ENCODE results near the gene GNPTG.

The GNPTG gene

DNA sequence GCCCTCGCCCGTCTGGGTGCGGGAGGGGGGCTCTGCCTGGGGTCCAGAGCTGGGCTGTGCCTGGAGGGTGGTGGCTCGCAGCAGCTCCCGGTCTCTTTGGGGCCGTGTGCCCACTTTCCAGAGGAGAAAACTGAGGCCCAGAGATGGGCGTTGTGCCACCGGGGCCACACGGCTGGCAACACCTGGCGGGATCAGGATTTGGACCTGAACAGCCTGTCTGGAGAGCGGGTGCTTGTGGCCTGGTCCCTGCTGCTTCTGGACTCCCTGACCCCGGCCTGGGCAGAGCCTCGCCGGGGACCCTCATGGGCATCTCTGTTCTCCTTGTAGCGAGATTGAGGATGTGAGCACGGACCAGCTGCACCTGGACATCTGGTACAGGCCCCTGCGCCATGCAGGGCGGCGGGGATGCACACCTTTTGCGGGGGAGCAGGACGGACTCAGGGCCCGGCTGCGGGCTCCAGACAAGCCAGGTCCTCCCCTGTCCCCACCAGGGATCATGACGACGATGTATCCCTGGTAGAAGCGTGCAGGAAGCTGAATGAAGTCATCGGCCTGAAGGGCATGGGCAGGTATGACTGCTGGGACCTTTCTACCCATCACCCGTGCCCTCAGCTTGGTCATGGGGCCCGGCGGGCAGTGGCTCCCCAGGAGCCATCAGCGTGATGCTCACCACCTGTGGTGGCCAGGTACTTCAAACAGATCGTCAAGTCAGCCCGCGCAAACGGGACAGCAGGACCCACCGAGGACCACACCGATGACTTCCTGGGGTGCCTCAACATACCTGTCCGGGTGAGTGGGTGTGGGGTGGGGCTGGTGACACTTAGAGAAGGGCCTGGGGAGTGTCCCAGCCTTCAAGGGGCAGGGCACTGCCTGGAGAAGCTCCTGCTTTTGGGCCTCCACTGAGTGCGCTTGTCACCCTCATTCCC, 10.0 kb upstream of the GNPTG start:
- Histone ChIP-seq H3K27ac (no peak overlapping the region), H3K4me3 (no peak overlapping the region), H3K9me3 (ENCODE audit: low read depth, low read length) (no peaks in the 10 kb centered on the region), H3K36me3 (ENCODE audit: insufficient read depth, low read length) (no peaks in the 10 kb centered on the region), H3K9ac (ENCODE audit: insufficient read length) (no peak overlapping the region)
- TF ChIP-seq FOXP2 (optimal IDR thresholded peaks at IDR 0.05; ENCODE audit: control extremely low read depth, extremely low read length, insufficient read depth) (no peak), EZH2 (IDR thresholded peaks at IDR 0.05) (no peak), POLR2AphosphoS5 (IDR thresholded peaks at IDR 0.05; ENCODE audit: borderline replicate concordance, low read depth, low read length) (no peak)
- no peak for DNase-seq (ENCODE audit: low read depth, low spot score)

GRCh38 chr16:1342526-1343427, 9.0 kb upstream of the GNPTG start:
- no peaks in the 10 kb centered on the region for H3K36me3 ChIP-seq (ENCODE audit: insufficient read depth, low read length)
- DNase-seq (ENCODE audit: low read depth, low spot score), result peak; percentile 76
- TF ChIP-seq EZH2 (IDR thresholded peaks at IDR 0.05), result no peak
- no peak for TF ChIP-seq FOXP2 (optimal IDR thresholded peaks at IDR 0.05; ENCODE audit: control extremely low read depth, extremely low read length, insufficient read depth)
- TF ChIP-seq POLR2AphosphoS5 (IDR thresholded peaks at IDR 0.05; ENCODE audit: borderline replicate concordance, low read depth, low read length), result no peak
- H3K9ac ChIP-seq (ENCODE audit: insufficient read length), result no peak overlapping the region
- no peaks in the 10 kb centered on the region for H3K9me3 ChIP-seq (ENCODE audit: low read depth, low read length)
- H3K27ac ChIP-seq, result no peak overlapping the region
- H3K4me3 ChIP-seq, result peak overlapping the region; percentile 65

DNA sequence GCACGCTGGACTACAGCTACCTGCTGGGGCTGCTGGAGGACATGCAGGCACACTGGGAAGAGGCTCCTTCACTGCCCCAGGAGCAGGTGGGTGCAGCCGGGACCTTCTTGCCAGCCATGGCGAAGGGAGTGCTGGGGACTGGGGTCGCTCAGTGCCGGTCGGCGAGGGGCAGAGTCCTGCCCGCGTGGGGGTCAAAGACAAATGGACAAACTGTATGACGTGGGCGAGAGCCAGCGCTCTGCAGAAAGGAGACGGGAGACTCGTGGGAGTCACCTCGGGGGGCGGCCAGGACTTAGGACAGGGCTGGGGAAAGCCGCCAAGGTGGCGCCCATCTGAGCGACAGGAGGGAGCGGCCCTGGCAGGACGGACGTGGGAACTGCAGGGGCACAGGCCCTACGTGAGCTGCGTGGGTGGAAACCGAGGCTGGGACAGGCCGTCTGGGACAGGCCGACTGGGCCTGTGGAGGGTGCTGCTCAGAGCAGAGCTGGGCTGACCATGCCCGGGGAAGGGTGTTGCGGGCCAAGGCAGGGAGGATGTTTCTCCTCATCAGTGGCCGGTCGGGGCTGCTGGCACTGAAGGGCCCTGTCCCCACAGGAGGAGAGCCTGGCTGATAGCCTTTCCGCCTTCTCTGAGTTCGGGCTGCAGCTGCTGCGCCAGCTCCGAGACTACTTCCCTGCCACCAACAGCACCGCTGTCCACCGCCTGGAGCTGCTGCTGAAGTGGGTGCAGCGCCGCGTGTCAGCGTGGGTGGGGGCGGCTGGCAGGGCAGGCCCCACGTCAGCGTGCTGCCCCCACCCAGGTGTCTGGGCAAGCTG, 8.1 kb upstream of the GNPTG start:
- Histone ChIP-seq H3K27ac (no peak overlapping the region), H3K4me3 (peak overlapping the region; percentile 45)
- DNase-seq (ENCODE audit: low read depth, low spot score), result no peak

DNA sequence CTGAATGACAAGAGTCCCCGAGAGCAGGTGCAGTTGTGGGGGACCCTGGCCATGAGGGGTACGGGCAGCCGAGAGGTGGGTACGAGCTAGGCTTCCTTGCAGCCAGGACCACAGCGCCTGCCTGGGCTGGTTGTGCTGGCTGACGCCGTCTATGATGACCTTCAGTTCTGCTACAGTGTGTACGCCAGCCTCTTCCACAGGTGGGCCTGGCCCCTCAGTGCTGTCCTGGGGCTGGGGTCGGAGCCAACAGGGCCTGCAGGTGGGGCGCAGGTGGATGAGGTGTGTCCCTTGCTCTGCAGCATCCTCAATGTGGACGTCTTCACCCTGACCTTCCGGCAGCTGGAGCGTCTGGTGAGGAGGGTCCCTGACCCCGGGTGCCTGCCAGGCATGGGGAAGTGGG, 7.2 kb upstream of the GNPTG start:
- no peak overlapping the region for H3K9ac ChIP-seq (ENCODE audit: insufficient read length)
- no peak overlapping the region for H3K4me3 ChIP-seq
- H3K27ac ChIP-seq, result no peak overlapping the region
- no peaks in the 10 kb centered on the region for H3K36me3 ChIP-seq (ENCODE audit: insufficient read depth, low read length)
- H3K9me3 ChIP-seq (ENCODE audit: low read depth, low read length), result no peaks in the 10 kb centered on the region
- DNase-seq (ENCODE audit: low read depth, low spot score), result no peak
- no peak for TF ChIP-seq EZH2 (IDR thresholded peaks at IDR 0.05)
- no peak for TF ChIP-seq POLR2AphosphoS5 (IDR thresholded peaks at IDR 0.05; ENCODE audit: borderline replicate concordance, low read depth, low read length)
- no peak for TF ChIP-seq FOXP2 (optimal IDR thresholded peaks at IDR 0.05; ENCODE audit: control extremely low read depth, extremely low read length, insufficient read depth)

More for the DNA sequence above, 8.1 kb upstream of the GNPTG start:
- no peak overlapping the region for H3K9ac ChIP-seq (ENCODE audit: insufficient read length)
- H3K36me3 ChIP-seq (ENCODE audit: insufficient read depth, low read length), result no peaks in the 10 kb centered on the region
- no peaks in the 10 kb centered on the region for H3K9me3 ChIP-seq (ENCODE audit: low read depth, low read length)
- TF ChIP-seq FOXP2 (optimal IDR thresholded peaks at IDR 0.05; ENCODE audit: control extremely low read depth, extremely low read length, insufficient read depth), result no peak
- no peak for TF ChIP-seq EZH2 (IDR thresholded peaks at IDR 0.05)
- no peak for TF ChIP-seq POLR2AphosphoS5 (IDR thresholded peaks at IDR 0.05; ENCODE audit: borderline replicate concordance, low read depth, low read length)

DNA sequence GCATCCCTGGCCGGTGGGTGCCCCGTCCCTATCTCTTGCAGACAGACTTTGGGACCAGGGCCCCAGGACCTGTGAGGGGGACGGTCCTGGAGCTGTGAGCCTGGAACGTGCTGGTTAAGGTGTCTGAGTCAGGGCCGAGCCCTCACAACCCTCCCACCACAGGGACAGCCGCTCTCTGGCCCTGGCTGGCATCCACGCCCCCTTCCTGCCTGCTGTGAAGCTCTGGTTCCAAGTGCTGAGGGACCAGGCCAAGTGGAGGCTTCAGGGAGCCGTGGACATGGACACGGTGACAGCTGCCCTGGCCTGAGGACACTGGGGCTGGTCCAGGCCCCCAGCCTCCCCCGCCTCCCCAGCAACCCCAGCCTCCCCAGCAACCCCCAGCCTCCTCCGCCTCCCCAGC, 6.6 kb upstream of the GNPTG start:
- Histone ChIP-seq H3K9me3 (ENCODE audit: low read depth, low read length) (no peaks in the 10 kb centered on the region), H3K36me3 (ENCODE audit: insufficient read depth, low read length) (no peaks in the 10 kb centered on the region), H3K4me3 (no peak overlapping the region), H3K9ac (ENCODE audit: insufficient read length) (no peak overlapping the region), H3K27ac (no peak overlapping the region)
- no peak for DNase-seq (ENCODE audit: low read depth, low spot score)
- no peak for TF ChIP-seq FOXP2 (optimal IDR thresholded peaks at IDR 0.05; ENCODE audit: control extremely low read depth, extremely low read length, insufficient read depth)
- TF ChIP-seq POLR2AphosphoS5 (IDR thresholded peaks at IDR 0.05; ENCODE audit: borderline replicate concordance, low read depth, low read length), result no peak
- TF ChIP-seq EZH2 (IDR thresholded peaks at IDR 0.05), result no peak

- Histone ChIP-seq H3K4me3 (no peak overlapping the region), H3K36me3 (ENCODE audit: insufficient read depth, low read length) (no peaks in the 10 kb centered on the region), H3K9me3 (ENCODE audit: low read depth, low read length) (no peaks in the 10 kb centered on the region), H3K9ac (ENCODE audit: insufficient read length) (no peak overlapping the region), H3K27ac (no peak overlapping the region)
- no peak for DNase-seq (ENCODE audit: low read depth, low spot score)
- TF ChIP-seq EZH2 (IDR thresholded peaks at IDR 0.05) (no peak), FOXP2 (optimal IDR thresholded peaks at IDR 0.05; ENCODE audit: control extremely low read depth, extremely low read length, insufficient read depth) (no peak), POLR2AphosphoS5 (IDR thresholded peaks at IDR 0.05; ENCODE audit: borderline replicate concordance, low read depth, low read length) (no peak)
Observed at GRCh38 chr16:1345651-1346421, 5.9 kb upstream of the GNPTG start.
